ENCODE data around the gene NINL. TPM values are rescaled to one million over a fixed set of nuclear protein-coding genes. Genes with fewer than 3 reads are reported as not detected.

Gene NINL
- total and polyA plus RNA-seq, 2 of the 8 experiments (the other 6 are each of a cell fraction or from before 2014, with no cell fraction given): 15.3 to 30.0 TPM

DNA sequence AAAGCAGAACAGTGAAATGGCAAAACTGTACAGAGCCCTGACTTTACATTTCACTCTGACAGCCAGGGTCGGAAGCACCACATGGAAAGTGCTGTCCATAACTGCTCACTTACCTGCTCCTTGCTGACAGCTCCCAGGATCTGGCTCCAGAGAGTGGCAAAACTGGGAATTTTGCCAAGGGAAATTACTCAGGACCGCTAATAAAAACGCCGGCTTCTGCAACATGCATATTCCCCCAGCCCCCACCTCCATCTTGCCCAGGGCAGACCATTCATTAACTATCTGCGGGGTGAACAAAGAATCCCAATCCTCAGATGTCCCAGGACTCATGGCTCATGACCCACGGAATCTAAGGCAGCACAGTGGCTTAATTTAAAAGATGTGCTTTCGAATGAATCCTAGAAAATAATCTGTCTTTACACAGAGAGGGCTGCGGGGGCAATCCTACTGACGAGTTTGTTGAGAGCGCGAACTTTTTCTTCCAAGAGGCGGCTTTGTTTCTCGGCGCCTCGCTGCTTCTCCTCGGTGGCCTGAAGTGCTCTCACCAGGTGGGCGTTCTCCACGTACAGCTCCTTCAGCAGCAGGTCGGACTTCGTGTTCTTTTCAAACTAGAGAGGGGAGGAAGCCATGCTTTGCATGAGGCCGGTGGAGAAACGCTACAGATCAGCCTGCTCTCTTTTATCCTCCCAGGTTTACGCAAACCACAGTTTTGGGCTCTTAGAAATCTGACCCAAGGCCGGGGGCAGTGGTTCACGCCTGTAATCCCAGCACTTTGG is 132.1 kb downstream of the NINL start:
- no peak overlapping the region for H3K56ac ChIP-seq (replicated peaks; ENCODE audit: insufficient read length, low read depth, low read length)
- H3K9ac ChIP-seq (replicated peaks in 1 of 4; ENCODE audit: extremely low read depth in 1 of 4, low read depth in 3 of 4, low read length in 3 of 4): no peak overlapping the region
- no peak overlapping the region for H3K4ac ChIP-seq (replicated peaks; ENCODE audit: insufficient read length, low read depth, low read length)
- no peak overlapping the region for H2AK5ac ChIP-seq (ENCODE audit: low read depth, low read length)
- no peaks in the 10 kb centered on the region for H3K27me3 ChIP-seq (replicated peaks in 1 of 4; ENCODE audit: control insufficient read depth in 3 of 4, extremely low read depth in 1 of 4, insufficient read depth in 3 of 4, low read length in 3 of 4)
- WGBS, 2 experiments (ENCODE audit: extremely low coverage in 1 of 2, insufficient coverage in 1 of 2, insufficient read length in 1 of 2, insufficient replicate concordance in 2 of 2, low coverage in 1 of 2, low lambda C conversion rate in 2 of 2, missing lambda C conversion rate in 1 of 2): 90% methylated on average over 25 of the region's 25 CpGs; no CpG with 5 or more reads in 1 of the 2 experiments
- no peak overlapping the region for H2BK120ac ChIP-seq (replicated peaks; ENCODE audit: low read depth, low read length)
- no peak overlapping the region for H4K8ac ChIP-seq (ENCODE audit: extremely low read depth, insufficient read depth, low read length)
- no peak overlapping the region for H3K27ac ChIP-seq (ENCODE audit: low read depth, low read length)
- no peak overlapping the region for H2BK15ac ChIP-seq (ENCODE audit: low read length)
- no peaks in the 10 kb centered on the region for H3K79me1 ChIP-seq (ENCODE audit: low read depth, low read length)
- no peak overlapping the region for H3K4me2 ChIP-seq (ENCODE audit: insufficient read depth in 1 of 2, low read depth in 2 of 2, low read length in 2 of 2)
- no peaks in the 10 kb centered on the region for H3K23me2 ChIP-seq (ENCODE audit: low read depth, low read length)
- H4K20me1 ChIP-seq (replicated peaks in 1 of 2; ENCODE audit: control insufficient read depth in 1 of 2, insufficient read depth in 2 of 2, low read length in 2 of 2): peaks cover 0 to under 1% of the 10 kb centered on the region in 2 experiments
- no peak overlapping the region for H3K23ac ChIP-seq (ENCODE audit: insufficient read length)
- H3K36me3 ChIP-seq (ENCODE audit: control insufficient read depth in 2 of 4, insufficient read depth in 4 of 4, low read length in 3 of 4): peaks cover 6 to 32% (median 13%) of the 10 kb centered on the region in 4 experiments; a peak in 6 of 8 replicates
- no peak overlapping the region for H3K4me3 ChIP-seq (ENCODE audit: extremely low read depth in 1 of 4, insufficient read depth in 2 of 4, low read depth in 3 of 4, low read length in 4 of 4)
- FAIRE-seq: no peak
- no peak overlapping the region for H2BK20ac ChIP-seq (ENCODE audit: low read length)
- ChIA-PET POLR2A (ENCODE audit: partially characterized antibody) (interaction anchor here (1.4 kb wide), 1 partner anchor 10 kb away, joined by 4 read pairs; no protein-coding TSS in a partner anchor), CTCF (ENCODE audit: partially characterized antibody) (interaction anchor here (0.9 to 1.1 kb wide), 2 partner anchors 17 to 157 kb away, joined by 3 read pairs; no protein-coding TSS in a partner anchor)
- no peak overlapping the region for H4K91ac ChIP-seq (replicated peaks; ENCODE audit: insufficient read length, low read length)
- H3K9me3 ChIP-seq (ENCODE audit: insufficient read depth in 2 of 2, low read depth in 1 of 2, low read length in 1 of 2): no peaks in the 10 kb centered on the region; a peak in 1 of 4 replicates
- no peak overlapping the region for H2BK5ac ChIP-seq (ENCODE audit: low read depth, low read length)
- H3K14ac ChIP-seq (ENCODE audit: insufficient read length): no peak overlapping the region
- no peak for DNase-seq (ENCODE audit: low read depth in 1 of 2, low spot score in 2 of 2)
- H2AFZ ChIP-seq (ENCODE audit: low read length): no peak overlapping the region
- no peak overlapping the region for H4K5ac ChIP-seq (ENCODE audit: insufficient read length, low read depth, low read length)
- no peak overlapping the region for H2BK12ac ChIP-seq (ENCODE audit: low read depth, low read length)
- H3K79me2 ChIP-seq (ENCODE audit: control insufficient read depth in 1 of 2, insufficient read depth in 2 of 2, low read length in 2 of 2): no peaks in the 10 kb centered on the region
- no peaks in the 10 kb centered on the region; a peak in 1 of 7 replicates for H3K4me1 ChIP-seq (replicated peaks in 1 of 4; ENCODE audit: control insufficient read depth in 3 of 4, insufficient read depth in 4 of 4, low read length in 3 of 4)
- no peak overlapping the region for H3K18ac ChIP-seq (ENCODE audit: extremely low read depth, low read length)
